GM19193 (cell line): ENCODE data around the gene SMURF1.

Source experiments
- POLR2A ChIP-seq: IDR thresholded peaks from 4 replicates; pipeline ENCODE4 v1.6.1; 2011; ENCODE audit not compliant: insufficient read depth, insufficient read length; ENCODE audit errors: extremely low read depth

Gene SMURF1

DNA sequence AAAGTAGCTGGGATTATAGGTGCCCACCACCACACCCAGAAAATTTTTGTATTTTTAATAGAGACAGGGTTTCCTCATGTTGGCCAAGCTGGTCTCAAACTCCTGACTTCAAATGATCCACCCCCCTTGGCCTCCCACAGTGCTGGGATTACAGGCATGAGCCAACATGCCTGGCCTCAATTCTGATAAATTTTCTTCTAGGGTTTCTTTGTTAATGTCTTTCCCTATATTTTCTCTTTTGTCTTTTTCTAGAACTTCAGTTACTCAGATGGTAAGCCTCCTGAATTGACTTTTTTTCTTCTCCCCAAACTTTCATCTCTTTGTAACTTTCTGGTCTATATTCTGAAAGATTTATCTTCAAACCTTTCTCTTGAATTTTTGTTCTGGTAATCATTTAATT lies 12.7 kb upstream of the SMURF1 start:
- no peak for TF ChIP-seq POLR2A

DNA sequence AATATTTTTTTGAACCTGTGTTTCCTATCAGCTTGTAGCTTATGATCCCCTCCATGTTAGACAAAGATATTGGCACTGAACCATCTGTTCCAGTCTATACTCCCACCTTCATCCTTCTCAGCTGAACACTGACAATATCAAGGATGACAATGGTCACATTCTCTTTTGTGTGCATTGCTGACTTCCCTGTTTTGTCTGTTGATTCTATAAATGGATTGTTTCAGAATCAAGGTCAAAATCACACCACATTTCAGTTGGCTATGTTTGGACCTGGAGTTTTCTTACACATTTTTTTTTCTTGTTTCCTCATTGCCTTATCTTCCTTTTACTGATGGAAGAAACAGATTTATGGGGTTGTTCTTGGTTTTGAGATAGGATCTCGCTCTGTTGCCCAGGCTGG lies 11.3 kb upstream of the SMURF1 start:
- TF ChIP-seq POLR2A: no peak

DNA sequence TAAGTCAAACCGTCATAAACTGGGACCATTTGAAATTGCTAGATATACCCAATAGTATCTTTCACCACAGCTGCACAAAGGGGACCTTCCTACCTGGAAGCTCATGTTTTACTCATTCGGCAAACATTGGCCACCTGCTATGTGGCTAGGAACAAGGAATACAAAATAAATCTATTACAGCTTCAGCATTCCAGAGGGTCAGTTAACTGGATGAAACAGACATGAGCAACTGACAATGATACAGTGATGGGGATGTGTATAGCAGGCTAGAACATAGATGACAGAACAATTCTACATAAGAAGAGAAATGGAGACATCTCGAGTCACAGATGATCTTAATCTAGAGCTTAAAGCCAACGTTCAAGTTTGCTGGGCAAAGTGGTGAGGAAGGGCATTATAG lies 3.1 kb upstream of the SMURF1 start:
- no peak for TF ChIP-seq POLR2A

DNA sequence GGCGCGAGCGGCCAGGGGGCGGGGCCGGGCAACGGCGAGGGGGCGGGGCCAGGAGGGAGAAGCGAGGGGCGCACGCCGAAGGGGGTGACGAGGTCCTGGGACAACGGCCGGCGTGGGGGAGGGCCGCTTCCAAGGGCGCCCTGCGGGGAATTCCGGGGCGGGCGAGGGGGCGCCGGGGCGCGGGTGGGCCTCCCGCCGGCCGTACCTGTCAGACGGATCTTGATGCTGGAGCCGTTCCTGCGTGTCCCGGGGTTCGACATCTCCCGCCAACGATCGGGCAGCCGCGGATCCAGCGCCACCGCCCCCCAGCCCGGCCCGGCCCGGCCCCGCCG lies 421 bp downstream of the SMURF1 start:
- TF ChIP-seq POLR2A: no peak

DNA sequence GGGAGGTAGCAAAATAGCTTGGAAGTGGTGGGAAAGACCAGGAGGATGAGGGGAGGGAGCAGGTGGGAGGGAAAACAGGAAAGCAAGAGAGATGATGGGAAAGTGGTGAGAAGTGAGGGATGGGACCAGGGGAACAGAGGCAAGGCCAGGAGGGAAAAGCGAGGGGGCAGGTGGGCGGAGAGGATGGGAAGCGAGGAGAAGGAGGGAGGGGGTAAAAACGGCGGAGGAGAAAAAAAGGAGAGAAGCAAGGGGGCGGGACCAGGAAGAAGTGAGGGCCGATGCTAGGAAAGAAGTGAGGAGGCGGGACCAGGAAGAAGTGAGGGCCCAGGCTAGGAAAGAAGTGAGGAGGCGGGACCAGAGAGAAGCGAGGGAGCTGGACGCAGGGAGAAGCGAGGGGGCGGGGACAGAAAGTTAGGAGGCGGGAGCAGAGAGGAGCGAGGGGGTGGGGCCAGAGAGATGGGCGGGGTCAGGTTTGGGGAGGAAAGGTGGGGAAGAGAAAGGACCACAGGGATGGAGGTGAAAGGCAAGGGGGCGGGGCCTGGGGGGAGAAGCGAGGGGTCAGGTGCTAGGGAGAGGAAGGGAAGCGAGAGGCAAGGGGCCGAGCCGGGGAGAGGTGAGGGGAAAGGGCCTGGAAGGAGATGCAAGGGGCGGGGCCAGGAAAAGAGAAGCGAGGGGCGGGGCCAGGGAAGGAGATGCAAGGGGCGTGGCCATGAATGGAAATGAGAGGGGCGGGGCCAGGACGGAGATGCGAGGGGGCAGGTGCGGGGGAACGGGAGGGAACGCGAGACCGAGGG lies 984 bp downstream of the SMURF1 start:
- no peak for TF ChIP-seq POLR2A

DNA sequence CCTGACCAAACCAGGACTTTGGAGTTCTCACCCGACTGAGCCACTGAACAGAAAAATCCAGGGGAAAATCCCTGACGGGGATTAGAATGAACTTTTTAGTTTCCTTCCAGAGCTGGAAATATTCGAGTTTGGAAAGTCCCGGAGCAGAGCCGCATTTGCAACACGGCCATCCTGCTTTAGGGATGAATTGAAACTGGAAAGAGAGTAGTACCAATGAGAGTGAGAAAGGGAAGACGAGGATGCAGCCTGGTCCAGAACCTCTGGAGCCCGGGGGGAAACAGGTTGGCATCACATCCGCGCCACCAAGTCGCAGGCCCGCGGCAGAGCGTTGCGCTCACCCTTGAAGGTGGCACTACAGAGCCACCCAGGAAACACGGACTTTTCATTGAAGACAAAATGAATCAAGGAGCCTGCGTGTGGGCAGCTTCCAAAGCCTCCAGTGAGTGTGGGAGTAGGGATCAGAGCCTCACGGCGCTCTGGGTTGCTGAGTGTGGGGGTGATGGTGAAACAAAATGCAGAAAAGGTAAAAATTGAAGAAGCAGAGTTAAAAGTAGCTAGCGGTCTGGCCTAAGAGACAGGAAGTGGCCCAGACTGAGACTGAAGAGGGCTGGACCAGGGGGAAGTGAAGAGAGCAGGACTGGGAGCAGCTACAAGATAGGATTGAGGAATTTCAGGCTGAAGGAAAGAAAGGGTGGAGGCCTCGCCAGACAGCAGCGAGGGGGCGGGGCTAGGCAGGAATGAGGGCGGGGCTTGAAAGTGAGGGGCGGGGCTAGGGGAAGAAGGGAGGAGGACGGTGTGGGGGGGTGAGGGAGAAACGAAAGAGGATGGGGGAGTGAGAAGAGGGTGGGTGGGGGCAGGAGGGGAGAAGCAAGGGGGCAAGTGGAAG lies 1.8 kb downstream of the SMURF1 start:
- no peak for TF ChIP-seq POLR2A

DNA sequence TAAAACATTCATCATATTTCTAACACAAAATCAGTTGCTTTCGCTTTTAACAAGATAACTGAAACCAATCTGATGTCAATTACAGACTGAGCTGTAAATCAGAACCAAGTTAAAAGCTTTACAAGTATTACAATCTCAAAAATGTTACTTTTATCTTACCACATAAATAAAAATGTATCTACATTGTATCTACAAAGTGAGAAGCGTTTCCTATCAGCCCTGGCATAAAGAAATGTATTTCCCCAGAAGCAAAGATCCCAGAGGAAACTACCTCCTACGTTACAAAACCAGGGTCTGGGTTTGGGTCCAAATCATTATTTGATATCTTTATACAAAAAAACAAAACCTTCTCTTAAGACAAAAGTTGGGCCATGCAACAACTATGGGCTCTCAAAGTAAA lies 2.6 kb downstream of the SMURF1 start:
- no peak for TF ChIP-seq POLR2A

DNA sequence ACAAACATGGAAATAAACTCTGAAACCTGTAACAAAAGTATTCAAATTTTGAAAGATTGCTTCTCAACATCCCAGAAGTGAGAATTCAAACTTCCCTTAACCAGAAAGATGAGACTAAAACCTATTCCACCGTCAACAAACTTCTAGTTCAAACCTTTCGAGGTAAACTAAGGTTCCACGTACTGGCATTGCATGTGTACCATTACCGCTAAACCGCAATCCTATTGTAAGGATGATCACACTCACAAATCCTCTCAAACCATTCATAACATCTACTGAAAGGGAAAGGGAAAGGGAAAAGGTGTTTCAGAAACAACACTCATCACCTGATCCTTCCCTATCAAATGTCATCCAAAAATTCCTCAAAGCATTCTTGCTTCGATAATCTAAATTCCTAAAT lies 3.1 kb downstream of the SMURF1 start:
- no peak for TF ChIP-seq POLR2A

DNA sequence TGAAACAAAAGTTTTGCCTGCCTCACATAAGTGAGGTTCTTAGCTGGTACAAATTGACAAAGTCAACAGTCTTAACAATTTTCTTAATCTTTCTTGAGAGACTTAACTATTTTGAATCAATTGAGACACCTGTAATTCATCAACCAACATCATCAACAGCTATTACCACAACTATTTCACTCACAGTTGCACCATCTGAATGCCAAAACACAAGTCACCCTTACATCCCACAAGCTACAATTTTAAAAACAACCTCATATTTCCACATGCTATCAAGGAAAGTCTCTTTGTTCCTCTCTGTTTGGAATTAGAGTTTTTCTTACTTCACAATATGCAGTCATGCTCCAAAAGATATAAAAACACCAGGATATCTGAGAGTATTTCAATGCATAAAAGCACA lies 4.9 kb downstream of the SMURF1 start:
- TF ChIP-seq POLR2A: no peak

DNA sequence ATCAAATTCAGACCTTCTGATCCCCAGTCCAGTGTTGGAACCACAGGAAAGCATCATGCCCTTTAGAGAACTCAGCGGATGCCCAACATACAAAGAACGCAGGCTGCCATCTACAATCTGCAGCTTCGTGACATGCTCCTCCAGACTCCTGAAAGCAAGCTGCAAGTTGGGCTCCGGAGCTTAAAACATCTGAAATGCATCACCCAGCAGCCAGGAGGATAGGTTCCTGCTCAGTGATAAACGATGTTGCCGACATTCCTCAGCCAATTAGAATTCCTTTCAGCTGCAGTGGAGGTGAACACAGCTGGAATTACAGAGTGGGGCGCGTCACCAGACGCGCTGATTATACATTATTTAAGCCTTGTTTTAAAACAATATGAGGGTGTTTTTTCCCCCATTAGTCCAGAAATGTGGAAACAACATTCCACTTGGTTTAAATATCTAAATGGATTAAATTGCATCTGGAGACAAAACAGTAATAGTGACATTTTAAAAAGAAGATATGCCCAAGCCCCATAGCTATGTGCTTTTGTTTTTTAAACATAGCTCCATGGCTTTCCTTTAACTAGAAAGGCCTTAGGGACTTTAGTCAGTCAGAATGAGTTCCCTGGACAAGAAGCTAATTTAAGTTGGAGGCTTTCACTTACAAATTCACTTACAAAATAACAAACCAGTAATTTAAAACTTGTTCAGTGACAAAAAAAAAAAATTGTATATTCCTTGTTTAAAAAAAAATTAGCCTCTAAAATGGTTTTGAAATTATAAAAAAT lies 6.3 kb downstream of the SMURF1 start:
- no peak for TF ChIP-seq POLR2A

DNA sequence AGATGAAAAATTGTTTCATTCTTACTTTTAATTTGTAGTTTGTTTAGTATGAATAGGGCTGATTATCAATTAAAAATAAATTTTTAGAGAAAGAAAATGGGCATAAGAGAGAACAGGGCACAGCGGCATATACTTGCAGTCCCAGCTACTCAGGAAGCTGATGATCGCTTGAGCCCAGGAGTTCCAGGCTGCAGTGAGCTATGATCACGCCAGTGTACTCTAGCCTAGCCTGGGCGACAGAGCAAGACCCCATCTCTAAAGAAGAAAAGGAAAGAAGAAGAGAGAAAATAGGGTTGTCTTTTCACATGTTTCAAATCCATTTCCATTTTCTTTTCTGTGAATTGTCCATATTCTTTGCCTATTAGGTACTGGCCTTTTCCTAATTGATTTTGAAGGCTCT lies 8.0 kb downstream of the SMURF1 start:
- TF ChIP-seq POLR2A: no peak

DNA sequence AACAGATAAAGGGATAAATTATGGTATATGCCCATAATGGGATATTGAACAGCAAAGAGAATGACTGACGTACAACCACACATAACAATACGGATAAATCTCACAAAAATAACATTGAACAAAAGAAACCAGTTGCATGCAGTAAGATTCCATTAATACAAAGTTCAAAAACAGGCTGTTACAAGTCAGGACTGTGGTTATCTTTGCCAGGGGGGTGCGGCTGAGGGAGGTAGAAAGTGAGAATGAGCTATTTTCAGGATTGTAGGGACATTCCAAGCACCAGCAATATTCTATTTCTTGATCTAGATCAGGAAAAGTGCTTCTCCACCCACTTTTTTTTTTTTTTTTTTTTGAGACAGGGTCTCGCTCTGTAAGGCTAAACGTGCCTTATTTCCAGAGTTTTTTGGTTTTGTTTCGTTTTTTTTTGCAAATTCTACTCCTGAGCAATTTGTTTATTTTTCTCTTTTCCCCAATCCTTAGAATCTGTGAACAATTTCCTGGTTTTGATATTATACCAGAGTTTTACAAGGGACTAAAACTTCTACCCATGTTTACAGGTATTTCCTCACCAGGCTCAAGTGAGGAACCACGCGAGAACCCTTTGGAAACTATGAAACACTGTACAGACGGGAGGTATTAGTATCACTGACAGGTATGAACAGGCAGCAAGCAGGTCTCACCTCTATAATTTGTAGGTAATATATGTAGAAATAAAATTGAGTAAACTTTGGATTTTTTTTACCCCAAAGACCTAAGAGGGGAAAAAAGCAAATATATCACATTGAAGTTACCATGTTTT lies 9.9 kb downstream of the SMURF1 start:
- TF ChIP-seq POLR2A: no peak

DNA sequence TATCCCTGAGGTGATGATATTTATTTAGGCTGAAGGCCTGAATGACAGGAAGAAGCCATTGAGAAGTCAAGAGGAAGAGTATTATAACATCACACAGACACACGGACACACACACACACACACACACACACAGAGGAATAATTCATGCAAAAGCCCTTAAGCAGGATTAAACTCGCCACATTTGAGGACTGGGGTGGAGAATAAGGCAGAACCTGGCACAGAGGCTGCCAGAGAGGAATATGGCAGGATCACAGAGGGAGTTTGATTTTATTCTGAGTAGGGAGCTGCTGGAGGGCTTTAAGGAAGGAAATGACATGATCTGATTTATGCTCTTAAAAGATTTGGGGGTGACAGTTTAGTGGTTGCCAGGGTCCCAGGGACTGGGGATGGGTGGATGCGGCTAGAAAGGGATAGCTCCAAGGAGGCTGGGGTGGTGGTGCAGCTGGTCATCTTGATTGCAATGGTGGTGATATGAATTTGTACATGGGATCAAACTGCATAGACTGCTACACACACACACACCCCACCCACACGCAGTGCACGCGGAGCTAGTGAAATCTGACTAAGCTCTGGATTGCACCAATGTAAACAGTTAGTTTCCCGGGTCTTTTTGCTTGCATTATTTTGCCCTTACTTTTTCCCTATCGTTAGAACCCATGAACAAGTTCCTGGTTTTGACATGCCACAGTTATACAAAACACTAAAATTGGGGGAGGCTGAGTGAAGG lies 11.2 kb downstream of the SMURF1 start:
- TF ChIP-seq POLR2A: no peak

DNA sequence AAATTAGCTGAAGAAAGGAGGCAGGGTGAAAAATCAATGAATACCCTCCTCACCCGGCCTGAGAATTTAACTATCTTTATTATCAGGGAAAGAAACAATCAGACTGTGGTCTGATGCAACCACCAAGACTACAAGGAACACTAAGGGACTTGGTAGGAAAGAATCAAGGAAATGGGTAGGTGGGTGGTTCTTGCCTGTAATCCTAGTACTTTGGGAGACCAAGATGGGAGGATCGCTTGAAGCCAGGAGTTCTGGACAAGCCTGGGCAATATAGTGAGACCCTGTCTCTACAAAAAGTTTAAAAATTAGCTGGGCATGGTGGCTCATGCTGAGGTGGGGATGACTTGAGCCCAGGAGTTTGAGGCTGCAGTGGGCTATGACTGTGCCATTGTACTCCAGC lies 12.6 kb downstream of the SMURF1 start:
- no peak for TF ChIP-seq POLR2A
